Fibroblast of lung (primary cell): ENCODE results near the gene ZNF526.

ENCODE experiments used
- CTCF ChIP-seq, 2 donors: IDR thresholded peaks in 1 of 2; conservative IDR thresholded peaks in 1 of 2; 1 replicate in 1 of 2; 2 replicates in 1 of 2; pipeline ENCODE4 v1.5.1; 2011 to 2012; ENCODE audit warnings: low read length in 2 of 2, control low read depth in 1 of 2, inconsistent platforms in 1 of 2, low read depth in 1 of 2, mild to moderate bottlenecking in 1 of 2
- EZH2 ChIP-seq: IDR thresholded peaks from 2 replicates; pipeline ENCODE4 v1.5.1; 2012; ENCODE audit warnings: low read length, control low read depth, mild to moderate bottlenecking; ENCODE audit errors: missing control alignments

GRCh38 chr19:42176649-42176989 is 43.5 kb upstream of the ZNF526 start:
- TF ChIP-seq CTCF (conservative IDR thresholded peaks at IDR 0.05 in 1 of 2, IDR thresholded peaks at IDR 0.05 in 1 of 2; ENCODE audit: low read depth in 1 of 2, low read length in 2 of 2), result no peak
- no peak for TF ChIP-seq EZH2
